Ascending aorta (tissue), 2 donors: Measurements from ENCODE around the gene GARIN5B. TPM values are rescaled to one million over a fixed set of nuclear protein-coding genes. Genes with fewer than 3 reads are reported as not detected.

ENCODE experiments used
- DNase-seq, 2 donors: peaks; one replicate each; pipeline ENCODE4 v3.0.0-alpha.2; 2019; ENCODE audit warnings: low spot score in 2 of 2
- H3K27ac ChIP-seq, 2 donors: fragments of 200-600 bp; sonication (generic); one replicate each; pipeline ENCODE4 v1.5.1; 2016 to 2017; ENCODE audit warnings: mild to moderate bottlenecking in 1 of 2
- H3K27me3 ChIP-seq: fragments of 200-600 bp; sonication (generic); one replicate; pipeline ENCODE4 v1.5.1; 2017
- H3K36me3 ChIP-seq, 2 donors: fragments of 200-600 bp; sonication (generic); one replicate each; pipeline ENCODE4 v1.5.1; 2016
- H3K4me1 ChIP-seq, 2 donors: fragments of 200-600 bp; sonication (generic); one replicate each; pipeline ENCODE4 v1.5.1; 2016 to 2017; ENCODE audit warnings: mild to moderate bottlenecking in 1 of 2
- H3K4me3 ChIP-seq, 2 donors: fragments of 200-600 bp; sonication (generic); one replicate each; pipeline ENCODE4 v1.5.1; 2016 to 2017; ENCODE audit warnings: mild to moderate bottlenecking in 1 of 2
- H3K9me3 ChIP-seq, 2 donors: fragments of 200-600 bp; sonication (generic); one replicate each; pipeline ENCODE4 v1.5.1; 2016
- CTCF ChIP-seq, 3 experiments: fragments of 200-600 bp in 2 of 3; fragments of 450-650 bp in 1 of 3; sonication (generic) in 2 of 3; IDR thresholded peaks; one replicate each; pipeline ENCODE4 v1.5.1; 2016 to 2019; ENCODE audit warnings: antibody characterized with exemption in 3 of 3, mild to moderate bottlenecking in 1 of 3, moderate library complexity in 1 of 3
- intact Hi-C: fragments of 100-400 bp; cut with DNase I; formaldehyde crosslinking; loops from one replicate; pipeline ENCODE4 v1.15.1; 2023
- total RNA-seq: library from RNA; depleted of rRNA; stranded (reverse); fragments of >200 nt; gene quantifications from one replicate; pipeline ENCODE4 v1.1.0, GENCODE V29; 2016

GARIN5B gene
- total RNA-seq, 1 donor from 2014 or later = not detected

- Histone ChIP-seq H3K4me1 (peaks cover 4 to 26% of the 10 kb centered on the region in 2 donors), H3K27me3 (no peaks in the 10 kb centered on the region), H3K36me3 (peaks cover 3 to 6% of the 10 kb centered on the region in 2 donors), H3K9me3 (no peaks in the 10 kb centered on the region), H3K4me3 (no peak overlapping the region), H3K27ac (no peak overlapping the region)
- no peak for TF ChIP-seq CTCF (IDR thresholded peaks at IDR 0.05)
- no peak for DNase-seq
- intact Hi-C loops = loop anchor here (10.0 kb wide), 1 partner anchor 202 kb away; the partner anchor contains the start of gene ZNF579
Observed at GRCh38 chr19:55382522-55383054, 19.5 kb upstream of the GARIN5B start.

GRCh38 chr19:55382013-55382412 is 19.0 kb upstream of the GARIN5B start:
- no peak overlapping the region for H3K4me3 ChIP-seq
- H3K36me3 ChIP-seq = no peaks in the 10 kb centered on the region
- no peak for TF ChIP-seq CTCF (IDR thresholded peaks at IDR 0.05)
- no peak overlapping the region for H3K27ac ChIP-seq
- no peaks in the 10 kb centered on the region for H3K9me3 ChIP-seq
- peaks cover 0 to 20% of the 10 kb centered on the region in 2 donors for H3K4me1 ChIP-seq
- DNase-seq = no peak
- intact Hi-C loops = loop anchor here (10.0 kb wide), 1 partner anchor 203 kb away; the partner anchor contains the start of gene ZNF579
- no peaks in the 10 kb centered on the region for H3K27me3 ChIP-seq

- H3K9me3 ChIP-seq = no peaks in the 10 kb centered on the region
- no peaks in the 10 kb centered on the region for H3K36me3 ChIP-seq
- H3K4me1 ChIP-seq = peaks cover 0 to 5% of the 10 kb centered on the region in 2 donors
- H3K27ac ChIP-seq = no peak overlapping the region
- DNase-seq = no peak
- no peak overlapping the region for H3K4me3 ChIP-seq
- intact Hi-C loops = no loop called here
- TF ChIP-seq CTCF (IDR thresholded peaks at IDR 0.05) = no peak
- peaks cover 5% of the 10 kb centered on the region for H3K27me3 ChIP-seq
Observed at GRCh38 chr19:55379174-55379573, 16.1 kb upstream of the GARIN5B start.

- TF ChIP-seq CTCF (IDR thresholded peaks at IDR 0.05) = no peak
- H3K27ac ChIP-seq = no peak overlapping the region
- H3K36me3 ChIP-seq = no peaks in the 10 kb centered on the region
- H3K27me3 ChIP-seq = peaks cover 10% of the 10 kb centered on the region
- intact Hi-C loops = no loop called here
- H3K4me1 ChIP-seq = no peaks in the 10 kb centered on the region
- no peak overlapping the region for H3K4me3 ChIP-seq
- no peak for DNase-seq
- H3K9me3 ChIP-seq = no peaks in the 10 kb centered on the region
Observed at GRCh38 chr19:55377356-55378131, 14.5 kb upstream of the GARIN5B start.

- H3K9me3 ChIP-seq = no peaks in the 10 kb centered on the region
- no peak within 1 kb of the TSS for H3K4me3 ChIP-seq
- no peaks in the 10 kb centered on the region for H3K36me3 ChIP-seq
- H3K4me1 ChIP-seq = no peaks in the 10 kb centered on the region
- no peak for DNase-seq
- TF ChIP-seq CTCF (IDR thresholded peaks at IDR 0.05) = no peak
- H3K27me3 ChIP-seq = peaks cover 10% of the 10 kb centered on the region
- H3K27ac ChIP-seq = no peak within 1 kb of the TSS
- intact Hi-C loops = no loop called here
Observed at GRCh38 chr19:55376241-55376933, 13.3 kb upstream of the GARIN5B start, which contains the start of gene TMEM190. Gene TMEM190 (plus strand): TSS chr19:55376826. CDS start chr19:55376854, 28 bp downstream.
